Fibroblast of gingiva (primary cell): ENCODE data around the gene KCNQ2.

ENCODE experiments used
- DNase-seq: peaks from one replicate; pipeline ENCODE4 v3.0.0-alpha.2; 2011; ENCODE audit warnings: low read depth

KCNQ2 gene

DNA sequence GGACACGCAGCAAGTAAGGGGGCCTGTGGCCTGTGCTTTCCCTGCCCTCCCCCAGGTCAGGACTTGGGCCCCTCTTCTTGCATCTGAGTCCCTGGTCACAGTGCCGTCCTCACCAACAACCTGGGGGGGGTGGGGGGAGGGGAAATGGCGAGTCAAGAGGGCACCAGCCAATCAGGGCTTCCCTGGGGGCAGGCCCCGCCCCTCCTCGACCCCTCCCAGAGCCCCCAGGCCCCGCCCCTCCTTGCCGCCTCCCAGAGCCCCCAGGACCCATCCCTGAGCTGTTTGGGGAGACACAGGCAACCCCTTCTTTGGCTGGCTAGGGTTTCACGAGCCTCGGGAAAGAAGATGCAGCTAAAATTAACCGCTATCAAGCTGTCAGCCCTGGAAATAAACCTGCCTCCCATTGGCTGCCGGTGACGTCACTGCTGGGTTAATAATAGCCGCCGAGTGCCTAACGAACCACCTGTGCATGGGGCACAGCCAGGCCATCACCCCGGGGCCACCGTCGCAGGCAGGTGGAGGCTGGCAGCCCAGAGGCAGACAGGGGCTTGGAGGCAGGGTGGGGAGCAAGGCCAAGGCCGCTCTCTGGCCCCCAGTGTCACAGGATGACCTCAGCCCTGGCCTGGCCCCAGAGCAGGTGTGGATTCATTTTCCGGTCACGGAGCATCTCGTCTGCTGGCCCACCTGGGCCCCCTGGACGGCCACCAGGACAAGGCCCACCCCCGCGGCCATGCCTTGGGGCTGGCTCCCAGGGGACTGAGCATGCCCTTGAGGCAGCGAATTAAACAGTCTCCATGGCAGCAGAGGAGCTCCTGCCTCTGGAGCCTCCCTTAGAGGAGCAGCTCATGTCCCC lies 29.6 kb upstream of the KCNQ2 start:
- DNase-seq: no peak

DNA sequence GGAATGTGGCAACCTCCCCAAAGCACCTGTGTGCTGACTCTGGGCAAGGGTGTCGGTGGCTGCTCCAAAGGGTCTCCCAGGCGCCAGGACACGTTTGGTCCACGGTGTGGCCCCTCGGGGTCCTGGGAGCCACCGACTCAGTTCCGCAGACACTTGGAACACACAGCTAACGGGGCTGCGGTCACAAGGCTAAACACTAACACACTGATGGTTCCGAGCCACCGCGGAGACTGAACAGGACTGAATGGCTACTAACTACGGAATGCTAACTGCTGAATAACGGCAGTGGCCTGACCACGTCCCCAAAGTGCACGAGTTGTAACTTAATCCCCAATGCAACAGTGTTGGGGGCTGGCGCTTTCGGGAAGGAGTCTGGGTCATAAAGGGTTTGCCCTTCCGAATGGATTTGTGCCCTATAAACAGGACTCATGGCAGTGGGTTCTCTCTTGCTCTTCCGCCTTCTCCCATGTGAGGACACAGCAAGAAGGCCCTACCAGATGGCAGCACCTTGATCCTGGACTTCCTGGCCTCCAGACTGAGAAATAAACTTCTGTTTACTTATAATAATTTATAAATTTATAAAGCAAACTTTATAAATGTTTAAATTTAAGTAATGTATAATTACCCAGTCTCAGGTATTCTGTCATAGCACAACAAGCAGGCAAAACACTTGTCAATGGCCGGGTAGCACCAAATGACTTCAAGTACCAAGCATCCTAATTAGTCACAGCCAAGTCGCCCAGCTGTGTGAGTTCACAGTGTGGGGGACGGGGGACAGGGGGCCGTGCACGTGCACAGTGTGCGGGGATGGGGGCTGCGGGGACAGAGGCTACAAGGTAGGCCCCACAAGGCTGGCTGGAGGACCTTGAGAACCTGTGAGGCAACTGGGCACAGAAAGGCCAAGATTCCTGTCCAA lies 28.7 kb upstream of the KCNQ2 start:
- DNase-seq: no peak

DNA sequence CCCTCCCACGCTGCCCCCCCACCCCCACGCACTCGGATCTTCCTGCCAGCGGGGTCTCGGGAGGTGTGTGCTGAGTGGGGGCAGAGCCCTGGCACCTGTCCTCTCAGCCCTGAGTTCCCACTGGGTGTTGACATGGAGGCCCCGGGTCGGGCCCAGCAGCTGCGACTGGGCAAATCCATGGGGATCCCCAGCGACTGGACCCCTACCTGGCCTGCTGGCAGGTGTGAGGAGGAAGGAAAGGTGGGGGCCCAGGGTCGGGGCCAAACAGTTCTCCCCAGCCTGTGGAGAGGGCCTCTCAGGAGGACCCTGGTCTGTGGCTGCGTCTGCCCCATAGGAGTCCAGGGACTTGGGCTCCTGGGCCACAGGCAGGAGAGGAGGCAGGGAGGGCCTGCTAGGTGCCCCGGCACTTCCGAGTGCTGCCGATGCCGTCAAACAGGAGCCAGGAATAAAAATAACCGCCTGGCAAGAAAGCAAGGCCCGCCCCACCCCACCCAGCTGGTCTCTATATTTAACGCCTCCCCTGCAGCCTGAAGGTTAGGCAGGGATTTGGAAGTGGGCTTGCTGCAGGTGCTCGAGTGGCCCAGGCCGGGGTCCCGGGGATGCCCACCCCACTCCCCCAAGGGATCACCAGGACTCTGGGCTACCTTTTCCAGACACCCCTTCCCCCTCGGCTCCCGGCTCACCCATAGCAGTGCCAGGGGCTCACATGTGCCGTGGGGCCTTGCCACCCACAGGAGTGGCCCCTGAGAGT lies 27.9 kb upstream of the KCNQ2 start:
- no peak for DNase-seq

DNA sequence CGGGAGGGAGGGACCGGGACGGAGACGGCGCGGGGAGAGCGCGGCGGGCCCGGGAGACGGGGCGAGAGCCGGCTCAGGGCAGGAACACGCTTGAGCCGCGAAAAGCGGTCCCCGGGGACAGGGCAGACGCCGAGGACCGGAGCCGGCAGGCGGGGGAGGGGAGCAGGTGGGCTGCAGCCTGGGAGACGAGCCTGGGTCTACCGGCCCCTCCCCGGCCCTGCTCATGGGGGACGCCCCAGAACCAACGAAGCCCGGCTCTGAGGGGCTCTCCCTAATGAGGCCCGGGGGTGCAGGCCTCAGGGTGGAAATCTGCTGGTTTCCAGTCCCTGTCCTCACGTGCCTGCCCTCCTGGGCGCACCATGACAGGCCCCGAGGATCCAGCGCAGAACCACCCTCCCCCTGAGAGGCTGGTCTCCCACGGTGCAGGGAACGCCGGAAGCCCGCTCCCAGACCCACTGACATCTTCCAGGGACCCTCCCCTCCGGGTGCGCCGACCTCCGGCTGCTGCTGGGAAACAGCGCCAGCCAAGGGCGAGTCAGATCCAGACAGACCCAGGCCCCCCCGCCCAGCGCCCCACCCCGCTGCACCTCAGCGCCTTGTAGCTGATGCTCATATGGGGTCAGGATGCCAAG lies 27.0 kb upstream of the KCNQ2 start:
- DNase-seq: no peak

DNA sequence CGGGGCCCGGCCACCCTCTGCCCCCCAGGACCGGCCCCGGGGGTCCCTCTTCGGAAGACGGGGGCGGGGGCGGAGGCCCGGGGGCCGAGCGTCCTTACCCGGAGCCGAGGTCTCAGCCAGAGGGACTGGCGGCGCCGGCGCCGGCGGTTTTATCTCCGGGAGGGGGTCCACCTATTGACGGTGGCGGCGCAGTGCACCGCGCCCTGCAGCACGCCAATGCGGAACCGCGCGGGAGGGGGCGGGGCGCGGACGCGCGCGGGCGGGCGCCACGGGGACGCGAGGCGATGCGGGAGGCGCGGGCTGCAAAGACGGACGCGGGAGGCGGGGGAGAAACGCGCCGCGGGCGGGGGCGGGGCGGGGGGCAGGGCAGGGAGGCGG lies 26.5 kb upstream of the KCNQ2 start, which contains the start of gene EEF1A2:
TSS of gene EEF1A2 (minus strand) at position 124 of the 378 bp plus-strand sequence. CDS start 1,320 bp downstream, outside the sequence.
- no peak for DNase-seq

DNA sequence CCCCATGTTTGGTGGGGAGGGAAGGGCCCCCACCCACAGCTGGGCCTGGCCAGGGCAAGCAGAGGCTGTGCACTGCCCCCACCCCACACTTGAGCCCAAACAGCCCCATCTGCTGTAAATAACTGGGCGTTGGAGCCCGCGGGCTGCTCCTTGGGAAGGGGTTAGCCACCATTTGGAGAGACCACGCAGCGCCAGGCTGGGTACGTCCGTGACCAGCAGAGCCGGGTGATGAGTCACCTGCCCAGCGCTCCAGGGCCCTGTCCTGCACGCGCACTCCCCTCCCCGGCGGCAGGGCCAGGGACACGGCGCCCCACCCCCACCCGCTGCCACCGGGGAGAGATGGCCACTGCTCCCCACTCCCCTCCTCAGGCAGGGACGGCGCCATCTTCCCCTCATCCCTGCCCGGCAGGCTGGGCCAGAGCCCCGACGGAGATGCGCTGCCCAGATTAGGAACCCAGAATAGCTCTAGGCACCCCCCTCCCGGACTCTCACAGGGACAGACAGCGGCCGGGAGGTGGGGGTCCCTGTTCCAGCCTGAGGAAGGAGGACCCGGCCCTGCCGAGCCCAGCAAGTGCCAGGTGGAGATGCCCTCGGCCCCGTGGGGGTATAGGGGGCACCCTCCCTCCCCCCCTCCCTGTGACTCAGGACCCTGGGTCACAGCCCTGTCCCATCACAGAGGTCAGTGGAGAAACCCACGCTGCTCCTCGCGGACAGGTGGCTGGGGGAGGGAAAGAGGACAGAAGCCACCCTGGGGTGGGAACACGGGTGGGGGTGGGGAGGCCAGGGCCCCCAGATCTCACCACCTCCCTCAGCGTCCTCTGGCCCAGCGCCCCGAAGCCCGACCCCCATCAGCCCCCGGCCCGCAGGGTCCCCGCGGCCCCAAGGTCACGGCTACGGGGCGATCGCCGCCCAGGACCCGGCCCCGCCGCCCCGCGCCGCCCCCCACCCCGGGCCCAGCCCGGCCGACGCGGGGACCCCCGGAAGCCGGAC lies 25.8 kb upstream of the KCNQ2 start:
- DNase-seq: no peak

DNA sequence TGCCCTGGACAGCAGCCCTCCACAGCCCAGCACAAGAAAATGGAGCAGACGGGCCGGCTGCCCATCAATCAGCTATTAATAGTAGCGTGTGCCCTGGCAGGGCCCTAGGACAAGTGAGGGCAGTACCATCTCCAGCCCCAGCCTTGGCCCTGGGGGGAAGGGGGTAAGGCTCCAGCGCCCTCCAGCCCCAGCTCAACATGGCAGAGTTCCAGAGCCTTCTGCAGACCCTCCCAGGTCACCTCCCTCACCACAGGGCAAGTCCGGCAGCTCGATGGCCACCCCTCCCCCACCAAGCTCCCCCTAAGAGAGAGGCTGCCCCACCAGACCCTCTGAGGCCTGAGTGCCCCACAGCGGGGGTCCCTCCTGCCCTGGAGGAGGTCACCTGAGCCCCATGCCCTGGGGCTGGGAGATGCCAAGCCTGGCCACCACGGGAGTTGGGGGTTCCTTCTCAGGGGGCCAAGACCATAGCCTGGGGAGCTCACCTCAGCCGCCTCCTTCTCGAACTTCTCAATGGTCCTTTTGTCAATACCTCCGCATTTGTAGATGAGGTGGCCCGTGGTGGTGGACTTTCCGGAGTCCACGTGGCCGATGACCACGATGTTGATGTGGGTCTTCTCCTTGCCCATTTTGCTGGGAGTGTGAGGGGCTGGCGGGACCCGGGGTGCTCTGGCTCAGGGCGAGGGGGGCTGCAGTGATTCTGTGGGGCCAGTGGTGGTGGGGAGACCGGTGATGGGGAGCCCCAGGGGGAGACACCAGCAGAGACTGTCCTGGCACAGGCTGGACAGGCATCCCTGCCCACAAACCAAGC lies 24.9 kb upstream of the KCNQ2 start:
- DNase-seq: no peak

DNA sequence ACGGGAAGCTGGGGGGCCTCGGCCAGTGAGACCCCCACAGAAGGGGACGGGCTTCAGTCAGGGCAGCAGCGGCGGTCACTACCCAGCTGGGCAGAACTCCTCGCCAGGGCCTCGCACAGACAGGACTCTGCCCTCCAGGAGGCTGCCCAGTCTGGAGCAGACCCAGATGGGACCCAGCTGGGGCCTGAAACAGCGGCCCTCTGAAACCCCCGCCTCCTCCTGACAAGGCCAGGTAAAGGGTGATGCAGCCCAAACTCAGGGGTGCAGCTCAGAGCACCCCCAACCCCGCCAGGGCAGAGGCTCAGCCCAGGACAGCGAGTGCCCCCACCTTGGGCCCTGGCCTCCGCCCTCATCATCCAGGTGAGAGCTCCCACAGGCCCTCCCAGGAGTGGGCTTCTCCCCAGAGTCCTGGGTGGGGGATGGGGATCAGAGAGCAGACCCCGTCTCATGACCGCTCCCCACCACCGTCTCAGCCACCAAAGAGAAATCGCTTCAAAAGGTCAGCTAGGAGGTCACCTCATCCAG lies 24.2 kb upstream of the KCNQ2 start:
- no peak for DNase-seq

DNA sequence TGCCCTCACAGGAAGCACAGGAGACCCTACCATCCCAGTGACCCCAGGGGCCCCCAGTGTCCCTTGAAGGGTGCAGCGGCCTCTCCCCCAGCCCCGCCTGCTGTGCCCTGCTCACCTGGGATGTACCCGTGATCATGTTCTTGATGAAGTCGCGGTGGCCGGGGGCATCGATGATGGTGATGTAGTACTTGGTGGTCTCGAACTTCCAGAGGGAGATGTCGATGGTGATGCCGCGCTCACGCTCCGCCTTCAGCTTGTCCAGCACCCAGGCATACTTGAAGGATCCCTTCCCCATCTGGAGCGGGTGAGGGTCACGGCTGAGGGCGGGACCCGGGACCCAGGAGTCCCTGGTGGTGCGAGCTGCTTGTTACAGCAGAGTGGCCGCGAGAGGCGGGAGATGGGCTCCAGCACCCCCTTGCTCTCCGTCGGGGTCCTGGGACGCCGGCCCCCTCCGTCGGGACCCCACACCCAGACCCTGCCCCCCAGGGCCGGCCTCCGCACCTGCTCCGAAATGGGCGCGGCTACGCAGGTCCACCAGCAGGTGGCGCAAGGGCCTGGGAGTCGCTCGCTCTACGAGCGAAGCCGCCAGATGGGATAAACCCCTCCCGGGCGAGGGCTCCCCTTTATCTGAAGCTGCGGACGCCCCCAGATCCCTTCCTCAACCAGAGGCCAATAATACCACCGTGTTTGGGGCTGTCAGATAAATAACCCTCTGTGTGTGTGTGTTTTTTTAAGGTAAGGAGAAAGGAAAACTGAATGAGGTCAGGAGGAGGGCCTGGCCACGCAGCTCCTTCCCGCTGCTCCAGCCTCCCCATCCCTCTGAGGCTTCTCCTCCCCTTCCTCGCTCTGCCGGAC lies 23.5 kb upstream of the KCNQ2 start:
- peak; percentile 16 for DNase-seq

DNA sequence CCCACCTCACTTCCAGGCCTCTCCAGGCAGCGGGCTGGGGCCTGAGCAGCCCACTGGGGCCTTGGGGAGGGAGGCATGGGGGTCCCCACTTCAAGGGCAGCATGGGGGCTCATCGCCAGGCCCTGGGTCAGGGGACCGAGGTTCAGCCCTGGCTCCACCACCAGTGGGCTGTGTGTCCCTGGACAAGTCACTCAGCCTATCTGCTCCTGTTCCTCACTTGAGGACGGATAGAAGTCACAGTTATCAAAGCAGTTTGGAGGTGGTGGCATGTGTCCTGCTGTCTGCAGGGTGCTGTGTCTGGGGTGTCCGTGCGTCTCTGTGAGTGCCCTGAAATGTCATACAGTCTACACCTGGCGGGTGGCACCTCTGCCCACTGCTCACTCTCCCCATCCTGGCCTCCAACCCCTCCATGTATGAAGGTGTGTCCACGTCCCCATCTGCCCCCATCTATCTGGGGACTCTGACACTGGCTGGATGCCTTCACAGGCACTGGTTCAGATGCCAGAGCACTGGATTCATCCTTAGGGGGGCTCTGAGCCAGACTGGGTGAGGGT lies 22.8 kb upstream of the KCNQ2 start:
- no peak for DNase-seq

DNA sequence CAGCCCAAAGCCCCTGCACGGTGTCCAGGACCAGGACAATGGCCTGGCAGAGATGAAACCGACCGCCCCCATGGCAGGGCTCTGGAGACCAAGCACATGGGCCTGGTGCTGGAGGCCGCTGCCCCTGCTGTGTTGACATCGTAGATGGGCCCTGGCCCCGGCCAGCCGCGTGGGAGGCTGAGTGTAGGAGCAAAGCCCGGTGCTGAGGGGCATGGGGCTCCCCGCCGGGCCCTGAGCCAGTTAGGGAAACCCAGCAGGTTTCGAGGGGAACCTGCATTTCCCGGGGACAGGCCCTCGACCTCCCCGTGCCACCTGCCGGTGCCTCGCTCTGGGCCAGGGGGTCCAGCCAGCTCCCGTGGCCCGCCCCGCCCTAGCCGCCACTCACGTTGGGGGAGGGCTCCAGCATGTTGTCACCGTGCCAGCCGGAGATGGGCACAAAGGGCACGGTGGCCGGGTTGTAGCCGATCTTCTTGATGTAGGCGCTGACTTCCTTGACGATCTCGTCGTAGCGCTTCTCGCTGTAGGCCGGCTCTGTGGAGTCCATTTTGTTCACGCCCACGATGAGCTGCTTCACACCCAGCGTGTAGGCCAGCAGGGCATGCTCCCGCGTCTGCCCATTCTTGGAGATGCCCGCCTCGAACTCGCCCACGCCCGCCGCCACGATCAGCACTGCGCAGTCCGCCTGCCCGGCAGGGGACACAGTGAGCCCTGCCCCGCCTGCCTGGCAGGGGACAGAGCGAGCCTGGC lies 22.1 kb upstream of the KCNQ2 start:
- no peak for DNase-seq

DNA sequence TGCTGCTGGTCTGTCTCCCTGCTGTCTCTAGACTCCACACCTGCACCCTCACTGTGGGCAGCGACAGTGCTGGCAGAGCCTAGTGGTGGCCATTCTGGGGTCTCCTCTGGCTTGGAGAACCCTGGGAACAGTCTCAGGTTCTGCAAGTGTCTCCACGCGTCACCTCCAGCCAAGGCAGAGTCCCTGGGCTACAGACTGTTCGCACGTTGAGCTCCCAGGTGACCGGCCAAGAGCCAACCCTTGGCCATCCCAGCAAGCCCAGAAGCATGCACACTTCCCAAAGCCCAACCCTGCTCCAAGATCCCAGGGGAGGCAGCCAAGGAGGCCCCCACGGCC lies 21.6 kb upstream of the KCNQ2 start:
- DNase-seq: no peak

DNA sequence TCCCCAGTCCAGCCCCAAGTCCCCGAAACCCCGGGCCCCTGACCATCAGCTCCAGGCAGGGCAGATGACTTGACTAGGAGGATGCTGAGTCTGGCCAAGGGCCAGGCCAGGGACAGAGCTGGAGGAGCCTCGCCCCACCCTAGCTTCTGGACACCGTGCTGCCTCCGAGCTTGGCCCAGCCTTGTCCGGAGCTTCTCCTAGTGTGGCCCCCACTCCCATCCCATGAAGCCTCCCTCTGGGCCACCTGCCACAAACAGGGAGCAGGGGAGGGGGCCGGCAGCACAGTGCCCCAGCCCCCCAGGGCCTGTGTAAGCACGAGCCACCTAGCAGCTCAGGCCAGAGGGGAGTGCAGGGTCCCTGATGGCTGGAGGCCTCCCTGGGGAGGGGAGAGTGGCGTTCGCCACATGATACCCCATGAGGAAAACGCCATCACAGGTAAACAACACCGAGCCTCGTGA lies 21.1 kb upstream of the KCNQ2 start:
- DNase-seq: no peak

DNA sequence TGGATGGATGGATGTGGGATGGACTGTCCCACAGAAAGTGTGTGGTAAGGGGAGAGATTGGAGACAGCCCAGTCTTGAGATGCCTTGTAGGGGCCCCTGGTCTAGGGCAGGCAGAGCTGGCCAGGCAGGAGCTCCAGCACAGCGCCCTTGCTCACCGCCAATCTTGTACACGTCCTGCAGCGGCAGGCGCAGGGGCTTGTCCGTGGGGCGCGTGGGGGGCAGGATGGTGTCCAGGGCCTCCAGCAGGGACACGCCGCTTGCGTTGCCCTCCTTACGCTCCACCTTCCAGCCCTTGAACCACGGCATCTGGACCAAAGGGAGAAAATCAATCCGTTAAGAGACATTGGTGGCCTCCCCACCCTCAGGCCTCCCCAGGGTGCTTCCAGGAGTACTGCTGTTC lies 20.5 kb upstream of the KCNQ2 start:
- no peak for DNase-seq

DNA sequence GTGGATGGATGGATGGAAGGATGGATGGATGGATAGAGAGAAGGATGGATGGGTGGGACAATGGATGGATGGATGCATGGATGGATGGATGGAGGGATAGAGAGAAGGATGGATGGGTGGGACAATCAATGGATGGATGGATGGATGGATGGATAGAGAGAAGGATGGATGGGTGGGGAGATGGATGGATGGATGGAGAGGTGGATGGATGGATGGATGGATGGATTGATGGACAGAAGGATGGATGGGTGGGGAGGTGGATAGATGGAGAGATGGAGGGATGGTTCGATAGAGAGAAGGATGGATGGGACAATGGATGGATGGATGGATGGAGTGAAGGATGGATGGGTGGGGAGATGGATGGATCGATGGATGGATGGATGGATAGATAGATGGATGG lies 20.1 kb upstream of the KCNQ2 start:
- DNase-seq: no peak

DNA sequence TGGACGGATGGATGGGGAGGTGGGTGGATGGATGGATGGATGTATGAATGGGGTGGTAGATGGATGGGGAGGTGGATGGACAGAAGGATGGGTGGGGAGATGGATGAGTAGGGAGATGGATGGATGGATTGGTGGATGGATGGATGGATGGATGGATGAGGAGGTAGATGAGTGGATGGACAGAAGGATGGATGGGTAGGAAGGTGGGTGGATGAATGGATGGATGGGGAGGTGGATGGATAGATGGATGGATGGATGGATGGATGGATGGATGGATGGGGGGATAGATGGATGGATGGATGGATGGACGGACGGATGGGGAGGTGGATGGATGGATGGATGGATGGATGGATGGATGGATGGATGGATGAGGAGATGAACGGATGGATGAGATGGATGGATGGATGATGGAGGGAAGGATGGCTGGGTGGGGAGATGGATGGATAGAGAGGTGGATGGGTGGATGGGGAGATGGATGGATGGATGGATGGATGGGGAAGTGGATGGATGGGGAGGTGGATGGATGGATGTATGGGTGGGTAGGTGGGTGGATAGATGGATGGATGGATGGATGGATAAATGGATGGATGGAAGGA lies 19.3 kb upstream of the KCNQ2 start:
- DNase-seq: no peak

DNA sequence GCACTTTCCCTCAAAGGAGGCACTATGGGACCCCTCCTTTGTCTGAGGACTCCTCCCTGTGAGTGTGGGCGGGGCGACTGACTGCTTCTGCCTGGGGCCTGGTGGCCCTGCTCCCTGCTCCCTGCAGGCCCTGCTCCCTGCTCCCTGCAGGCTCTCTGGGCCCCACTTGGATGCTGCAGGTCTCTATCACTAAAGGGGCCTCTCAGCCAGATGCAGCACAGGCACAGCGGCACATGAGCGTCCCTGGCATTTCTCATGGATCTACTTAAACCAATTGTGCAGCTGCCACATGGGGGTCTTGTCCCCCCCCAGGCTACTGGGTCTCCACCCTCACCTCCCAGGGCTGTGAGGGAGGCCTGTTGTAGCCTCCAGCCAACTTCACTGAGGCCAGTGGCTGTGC lies 18.6 kb upstream of the KCNQ2 start:
- no peak for DNase-seq
